K562 (cell line): ENCODE measurements around the gene TANC1.
A peak's percentile ranks its signal among the peaks of the same experiment; 100 is the strongest.

Source experiments
- CBX1 ChIP-seq: sonication (generic); IDR thresholded peaks from 2 replicates; pipeline ENCODE4 v1.6.1; 2016; ENCODE audit warnings: antibody characterized with exemption, low read depth, mild to moderate bottlenecking
- E2F3 ChIP-seq: fragments of 250-450 bp; sonication (Bioruptor Pico); IDR thresholded peaks from 2 replicates; pipeline ENCODE4 v1.4.0; 2020; ENCODE audit warnings: mild to moderate bottlenecking
- POLR2A ChIP-seq: fragments of 450-650 bp; conservative IDR thresholded peaks from 2 replicates; pipeline ENCODE4 v1.6.1; 2016
- SREBF2 ChIP-seq: sonication (generic); formaldehyde crosslinking; IDR thresholded peaks from 2 replicates; pipeline ENCODE4 v1.4.0; 2020; ENCODE audit warnings: mild to moderate bottlenecking, missing genetic modification reagents
- ZNF134 ChIP-seq: fragments of 250-450 bp; sonication (Bioruptor Pico); conservative IDR thresholded peaks from 2 replicates; pipeline ENCODE4 v1.4.0; 2020
- ZNF431 ChIP-seq: sonication (generic); formaldehyde crosslinking; IDR thresholded peaks from 2 replicates; pipeline ENCODE4 v1.8.0; 2022; ENCODE audit warnings: mild to moderate bottlenecking, missing genetic modification reagents
- TF ChIP-seq, protein P1 (sequence below), 3 experiments: IDR thresholded peaks in 2 of 3; conservative IDR thresholded peaks in 1 of 3; 2 replicates each; pipeline ENCODE4 v1.5.1; 2011 to 2012; ENCODE audit warnings: low read length in 3 of 3, mild to moderate bottlenecking in 3 of 3, control low read depth in 2 of 3, improper control_type of control experiment in 1 of 3, inconsistent platforms in 1 of 3, low read depth in 1 of 3, mixed read lengths in 1 of 3, moderate library complexity in 1 of 3; ENCODE audit not compliant: insufficient read depth in 2 of 3
- TF ChIP-seq, protein P2 (sequence below): fragments of 250-450 bp; sonication (Bioruptor Pico); IDR thresholded peaks from 2 replicates; pipeline ENCODE4 v1.4.0; 2020; ENCODE audit warnings: borderline replicate concordance
- TF ChIP-seq, protein P3 (sequence below): fragments of 450-650 bp; IDR thresholded peaks from 2 replicates; pipeline ENCODE4 v1.6.1; 2016; ENCODE audit warnings: antibody characterized with exemption

DNA sequence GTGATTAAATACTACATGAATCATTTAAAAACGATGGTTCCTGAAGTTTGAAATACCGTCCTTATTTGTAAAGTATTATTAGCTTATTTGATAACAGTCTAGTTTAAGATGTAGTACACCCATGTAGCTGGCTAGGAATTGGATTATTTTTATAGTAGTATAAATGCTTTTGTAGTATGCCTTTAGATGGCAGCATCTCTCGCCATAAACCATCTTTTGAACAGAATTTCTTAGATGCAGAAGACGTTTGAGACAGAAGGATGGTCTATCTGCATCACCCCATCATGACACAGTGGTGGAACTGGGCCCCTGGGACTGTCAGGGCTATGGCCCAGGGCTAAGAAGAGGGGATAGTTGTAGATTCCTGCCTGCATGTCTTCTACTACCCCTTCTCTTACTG, 165.4 kb downstream of the TANC1 start:
- TF ChIP-seq, protein P1, sequence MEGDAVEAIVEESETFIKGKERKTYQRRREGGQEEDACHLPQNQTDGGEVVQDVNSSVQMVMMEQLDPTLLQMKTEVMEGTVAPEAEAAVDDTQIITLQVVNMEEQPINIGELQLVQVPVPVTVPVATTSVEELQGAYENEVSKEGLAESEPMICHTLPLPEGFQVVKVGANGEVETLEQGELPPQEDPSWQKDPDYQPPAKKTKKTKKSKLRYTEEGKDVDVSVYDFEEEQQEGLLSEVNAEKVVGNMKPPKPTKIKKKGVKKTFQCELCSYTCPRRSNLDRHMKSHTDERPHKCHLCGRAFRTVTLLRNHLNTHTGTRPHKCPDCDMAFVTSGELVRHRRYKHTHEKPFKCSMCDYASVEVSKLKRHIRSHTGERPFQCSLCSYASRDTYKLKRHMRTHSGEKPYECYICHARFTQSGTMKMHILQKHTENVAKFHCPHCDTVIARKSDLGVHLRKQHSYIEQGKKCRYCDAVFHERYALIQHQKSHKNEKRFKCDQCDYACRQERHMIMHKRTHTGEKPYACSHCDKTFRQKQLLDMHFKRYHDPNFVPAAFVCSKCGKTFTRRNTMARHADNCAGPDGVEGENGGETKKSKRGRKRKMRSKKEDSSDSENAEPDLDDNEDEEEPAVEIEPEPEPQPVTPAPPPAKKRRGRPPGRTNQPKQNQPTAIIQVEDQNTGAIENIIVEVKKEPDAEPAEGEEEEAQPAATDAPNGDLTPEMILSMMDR (IDR thresholded peaks at IDR 0.05 in 2 of 3, conservative IDR thresholded peaks at IDR 0.05 in 1 of 3; ENCODE audit: insufficient read depth in 2 of 3, low read depth in 1 of 3, low read length in 3 of 3) = peak in 1 of 3 experiments; percentile 31; a peak in 2 of 6 replicates
- no peak for TF ChIP-seq POLR2A
- no peak for TF ChIP-seq CBX1
- TF ChIP-seq E2F3 (CRISPR knock-in tag) = no peak
- TF ChIP-seq ZNF431 (CRISPR knock-in tag) = no peak
- TF ChIP-seq, protein P2, sequence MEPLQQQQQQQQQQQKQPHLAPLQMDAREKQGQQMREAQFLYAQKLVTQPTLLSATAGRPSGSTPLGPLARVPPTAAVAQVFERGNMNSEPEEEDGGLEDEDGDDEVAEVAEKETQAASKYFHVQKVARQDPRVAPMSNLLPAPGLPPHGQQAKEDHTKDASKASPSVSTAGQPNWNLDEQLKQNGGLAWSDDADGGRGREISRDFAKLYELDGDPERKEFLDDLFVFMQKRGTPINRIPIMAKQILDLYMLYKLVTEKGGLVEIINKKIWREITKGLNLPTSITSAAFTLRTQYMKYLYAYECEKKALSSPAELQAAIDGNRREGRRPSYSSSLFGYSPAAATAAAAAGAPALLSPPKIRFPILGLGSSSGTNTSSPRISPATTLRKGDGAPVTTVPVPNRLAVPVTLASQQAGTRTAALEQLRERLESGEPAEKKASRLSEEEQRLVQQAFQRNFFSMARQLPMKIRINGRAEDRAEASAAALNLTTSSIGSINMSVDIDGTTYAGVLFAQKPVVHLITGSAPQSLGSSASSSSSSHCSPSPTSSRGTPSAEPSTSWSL (CRISPR knock-in tag) = no peak
- TF ChIP-seq ZNF134 = no peak
- TF ChIP-seq, protein P3, sequence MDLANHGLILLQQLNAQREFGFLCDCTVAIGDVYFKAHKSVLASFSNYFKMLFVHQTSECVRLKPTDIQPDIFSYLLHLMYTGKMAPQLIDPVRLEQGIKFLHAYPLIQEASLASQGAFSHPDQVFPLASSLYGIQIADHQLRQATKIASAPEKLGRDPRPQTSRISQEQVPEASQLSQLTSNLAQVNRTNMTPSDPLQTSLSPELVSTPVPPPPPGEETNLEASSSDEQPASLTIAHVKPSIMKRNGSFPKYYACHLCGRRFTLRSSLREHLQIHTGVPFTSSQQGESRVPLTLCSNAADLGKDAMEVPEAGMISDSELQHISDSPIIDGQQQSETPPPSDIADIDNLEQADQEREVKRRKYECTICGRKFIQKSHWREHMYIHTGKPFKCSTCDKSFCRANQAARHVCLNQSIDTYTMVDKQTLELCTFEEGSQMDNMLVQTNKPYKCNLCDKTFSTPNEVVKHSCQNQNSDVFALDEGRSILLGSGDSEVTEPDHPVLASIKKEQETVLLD = no peak
- TF ChIP-seq SREBF2 = no peak
